Measurements from ENCODE around the gene AGBL1.

GRCh38 chr15:86541540-86541939 is 461.9 kb downstream of the AGBL1 start:
- no peak for TF ChIP-seq CTCF (IDR thresholded peaks at IDR 0.05; ENCODE audit: insufficient read depth, low read length, poor library complexity, severe bottlenecking)
- no peak for TF ChIP-seq EZH2phosphoT487 (conservative IDR thresholded peaks at IDR 0.05; ENCODE audit: low read length)

Measured in SU-DHL-6 (cell line).